ENCODE data around the gene DCLK1. TPM values are rescaled to one million over a fixed set of nuclear protein-coding genes. Genes with fewer than 3 reads are reported as not detected.

The DCLK1 gene
- total RNA-seq, 2 experiments from 2014 or later, result not detected

DNA sequence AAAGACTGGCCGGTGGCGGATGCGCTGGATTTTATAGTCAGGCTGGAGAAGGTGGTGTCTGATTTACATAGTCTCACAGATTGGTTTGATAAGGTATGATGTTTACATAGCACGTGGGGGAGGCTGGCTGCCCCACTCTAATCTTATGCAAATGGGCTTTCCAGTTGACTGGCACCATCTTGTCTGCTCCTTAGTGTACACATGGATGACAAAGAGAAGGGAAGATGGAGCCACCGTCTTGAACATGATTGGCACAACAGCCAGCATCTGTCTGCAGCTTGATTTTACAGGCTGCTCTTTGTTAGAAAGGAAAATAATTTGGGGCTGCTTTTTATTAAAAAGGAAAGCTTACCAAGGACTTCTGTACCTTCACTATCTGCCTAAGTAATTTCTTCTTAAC, 389.5 kb downstream of the DCLK1 start:
- Mint-ChIP-seq H3K4me1 (ENCODE audit: low read depth) (no peaks in the 10 kb centered on the region), H3K27me3 (no peaks in the 10 kb centered on the region), H3K36me3 (ENCODE audit: low read depth) (no peaks in the 10 kb centered on the region), H3K27ac (no peak overlapping the region), H3K4me3 (no peak overlapping the region), H3K9me3 (peaks cover 2% of the 10 kb centered on the region)
- intact Hi-C loops (cut with micrococcal nuclease), result no loop called here
- ChIA-PET CTCF (interaction anchor here (1.4 kb wide), 1 partner anchor 18 kb away, joined by 3 read pairs; no protein-coding TSS in a partner anchor), POLR2A (no interaction called here)
- ATAC-seq, result no peak
- TF ChIP-seq, protein P1, sequence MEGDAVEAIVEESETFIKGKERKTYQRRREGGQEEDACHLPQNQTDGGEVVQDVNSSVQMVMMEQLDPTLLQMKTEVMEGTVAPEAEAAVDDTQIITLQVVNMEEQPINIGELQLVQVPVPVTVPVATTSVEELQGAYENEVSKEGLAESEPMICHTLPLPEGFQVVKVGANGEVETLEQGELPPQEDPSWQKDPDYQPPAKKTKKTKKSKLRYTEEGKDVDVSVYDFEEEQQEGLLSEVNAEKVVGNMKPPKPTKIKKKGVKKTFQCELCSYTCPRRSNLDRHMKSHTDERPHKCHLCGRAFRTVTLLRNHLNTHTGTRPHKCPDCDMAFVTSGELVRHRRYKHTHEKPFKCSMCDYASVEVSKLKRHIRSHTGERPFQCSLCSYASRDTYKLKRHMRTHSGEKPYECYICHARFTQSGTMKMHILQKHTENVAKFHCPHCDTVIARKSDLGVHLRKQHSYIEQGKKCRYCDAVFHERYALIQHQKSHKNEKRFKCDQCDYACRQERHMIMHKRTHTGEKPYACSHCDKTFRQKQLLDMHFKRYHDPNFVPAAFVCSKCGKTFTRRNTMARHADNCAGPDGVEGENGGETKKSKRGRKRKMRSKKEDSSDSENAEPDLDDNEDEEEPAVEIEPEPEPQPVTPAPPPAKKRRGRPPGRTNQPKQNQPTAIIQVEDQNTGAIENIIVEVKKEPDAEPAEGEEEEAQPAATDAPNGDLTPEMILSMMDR (IDR thresholded peaks at IDR 0.05), result no peak
- DNase-seq, result no peak

DNA sequence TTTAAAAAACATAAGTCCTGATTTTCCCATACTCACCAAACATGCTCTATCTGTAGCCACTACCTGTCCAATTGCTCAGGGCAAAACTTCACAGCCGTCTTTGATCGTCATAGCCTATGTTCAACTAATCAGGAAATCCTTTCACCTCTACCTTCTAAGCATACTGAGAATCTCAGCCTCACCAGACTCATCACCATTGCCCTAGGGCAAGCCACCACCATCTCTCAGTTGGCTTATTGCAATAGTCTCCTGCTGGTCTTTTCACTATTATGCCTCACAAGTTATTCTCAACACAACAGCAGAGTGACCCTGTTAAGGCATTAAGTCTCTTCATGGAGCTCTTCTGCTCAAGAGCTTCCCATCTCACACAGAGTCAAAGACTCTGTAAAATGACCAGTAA, 394.3 kb downstream of the DCLK1 start:
- H3K4me3 Mint-ChIP-seq, result no peak overlapping the region
- H3K27ac Mint-ChIP-seq, result no peak overlapping the region
- intact Hi-C loops (cut with micrococcal nuclease), result no loop called here
- POLR2A ChIA-PET, result no interaction called here
- ATAC-seq, result no peak
- TF ChIP-seq, protein P1 (IDR thresholded peaks at IDR 0.05), result no peak
- no peak for DNase-seq
- no peaks in the 10 kb centered on the region for H3K9me3 Mint-ChIP-seq
- no peaks in the 10 kb centered on the region for H3K27me3 Mint-ChIP-seq
- H3K4me1 Mint-ChIP-seq (ENCODE audit: low read depth), result no peaks in the 10 kb centered on the region
- CTCF ChIA-PET, result no interaction called here
- H3K36me3 Mint-ChIP-seq (ENCODE audit: low read depth), result no peaks in the 10 kb centered on the region

DNA sequence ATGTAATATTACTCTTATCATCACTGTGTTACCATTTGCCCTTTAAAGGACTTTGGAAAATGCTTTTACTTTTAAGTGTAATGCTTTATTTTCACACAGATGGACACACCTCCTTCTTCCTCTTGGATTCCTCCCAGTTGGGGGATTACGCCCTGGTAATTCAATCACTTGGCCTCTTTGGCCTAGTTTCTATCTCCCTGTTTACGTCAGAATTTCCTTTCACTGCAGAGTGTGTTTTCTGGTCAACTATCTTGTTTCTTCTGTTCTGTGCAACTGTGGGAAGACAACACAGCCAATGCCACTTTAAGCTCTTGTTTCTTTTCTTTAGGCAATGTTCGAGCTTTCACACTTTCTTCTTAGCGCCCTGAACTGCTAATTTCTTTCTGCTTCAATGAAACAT, 397.4 kb downstream of the DCLK1 start:
- TF ChIP-seq, protein P1 (IDR thresholded peaks at IDR 0.05), result no peak
- no peaks in the 10 kb centered on the region for H3K27me3 Mint-ChIP-seq
- H3K4me1 Mint-ChIP-seq (ENCODE audit: low read depth), result peaks cover 1% of the 10 kb centered on the region
- DNase-seq (no peak), ATAC-seq (no peak)
- POLR2A ChIA-PET, result no interaction called here
- no peak overlapping the region for H3K4me3 Mint-ChIP-seq
- H3K36me3 Mint-ChIP-seq (ENCODE audit: low read depth), result no peaks in the 10 kb centered on the region
- no peak overlapping the region for H3K27ac Mint-ChIP-seq
- intact Hi-C loops (cut with micrococcal nuclease), result no loop called here
- H3K9me3 Mint-ChIP-seq, result no peaks in the 10 kb centered on the region
- CTCF ChIA-PET, result no interaction called here

DNA sequence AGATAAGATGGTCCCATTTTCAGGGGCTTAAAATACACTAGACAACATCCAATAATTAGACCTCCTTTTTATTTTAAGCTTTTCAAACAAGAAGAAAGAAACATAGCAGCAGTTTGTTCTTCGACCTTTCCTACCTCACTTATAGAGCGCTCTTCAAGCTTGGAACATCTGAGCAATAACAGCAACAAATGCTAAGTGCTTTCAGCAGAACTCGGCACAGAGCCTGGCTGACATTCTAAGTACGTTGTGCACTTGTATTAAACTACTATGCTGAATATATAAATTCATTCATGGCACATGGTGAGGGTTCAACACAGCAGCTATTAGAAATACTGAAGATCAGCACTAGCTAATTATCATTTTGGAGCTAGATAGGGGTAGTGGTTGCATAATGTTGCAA, 398.6 kb downstream of the DCLK1 start:
- POLR2A ChIA-PET, result no interaction called here
- Mint-ChIP-seq H3K4me3 (no peak overlapping the region), H3K9me3 (no peaks in the 10 kb centered on the region), H3K27ac (no peak overlapping the region), H3K36me3 (ENCODE audit: low read depth) (no peaks in the 10 kb centered on the region), H3K27me3 (no peaks in the 10 kb centered on the region), H3K4me1 (ENCODE audit: low read depth) (peaks cover 1% of the 10 kb centered on the region)
- TF ChIP-seq, protein P1 (IDR thresholded peaks at IDR 0.05), result no peak
- CTCF ChIA-PET, result interaction anchor here (1.0 kb wide), 1 partner anchor 10 kb away, joined by 3 read pairs; no protein-coding TSS in a partner anchor
- intact Hi-C loops (cut with micrococcal nuclease), result no loop called here
- DNase-seq, result no peak
- no peak for ATAC-seq

DNA sequence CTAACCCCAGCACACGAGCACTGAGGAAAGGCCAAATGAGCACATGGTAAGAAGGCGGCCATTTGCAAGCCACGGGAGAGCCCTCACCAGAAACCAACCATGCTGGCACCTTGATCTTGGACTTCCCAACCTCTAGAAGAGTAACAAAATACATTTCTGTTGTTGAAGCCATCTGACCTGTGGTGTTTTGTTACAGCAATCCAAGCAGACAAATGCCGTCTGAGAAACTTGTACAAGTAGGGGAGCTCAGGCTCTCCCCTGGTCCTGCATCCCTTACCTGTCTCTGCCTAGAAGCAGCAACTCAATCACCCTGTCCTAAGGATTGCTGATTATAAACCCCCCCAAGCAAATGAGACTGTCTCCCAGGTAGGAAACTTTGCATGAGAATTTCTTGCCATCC, 399.7 kb downstream of the DCLK1 start:
- no peaks in the 10 kb centered on the region for H3K36me3 Mint-ChIP-seq (ENCODE audit: low read depth)
- TF ChIP-seq, protein P1 (IDR thresholded peaks at IDR 0.05), result no peak
- no peak overlapping the region for H3K4me3 Mint-ChIP-seq
- no peak overlapping the region for H3K27ac Mint-ChIP-seq
- DNase-seq (no peak), ATAC-seq (no peak)
- intact Hi-C loops (cut with micrococcal nuclease), result no loop called here
- no peaks in the 10 kb centered on the region for H3K9me3 Mint-ChIP-seq
- ChIA-PET CTCF (no interaction called here), POLR2A (interaction anchor here (0.6 kb wide), 1 partner anchor 772 kb away, joined by 3 read pairs; no protein-coding TSS in a partner anchor)
- peaks cover 1% of the 10 kb centered on the region for H3K4me1 Mint-ChIP-seq (ENCODE audit: low read depth)
- H3K27me3 Mint-ChIP-seq, result no peaks in the 10 kb centered on the region

All from activated CD8-positive, alpha-beta T cell treated with anti-CD3 and anti-CD28 coated beads for 36 hours (primary cell).